OCI-LY7 (cell line): ENCODE data around the gene CD247. TPM values are rescaled to one million over a fixed set of nuclear protein-coding genes. Genes with fewer than 3 reads are reported as not detected.
"Not testable (repeated sequence)": the region's sequence is repeated elsewhere in the genome, so short reads cannot be mapped to it uniquely, and the experiment has no call there.

Experiments used
- BruUV-seq: library from RNA; stranded (reverse); fragments of 400-500 nt; replicated peaks from 2 replicates; lab custom pipeline; 2021; lab: Mats Ljungman, UMichigan
- CTCF ChIA-PET: fragments of 300-600 bp; sonication (Branson Sonifier 250); formaldehyde crosslinking; loops from one replicate; lab custom pipeline; 2022; ENCODE audit warnings: antibody characterized with exemption; ENCODE audit not compliant: unreplicated experiment; lab: Charles Lee
- POLR2A ChIA-PET: fragments of 300-600 bp; sonication (Branson Sonifier 250); formaldehyde crosslinking; loops from one replicate; lab custom pipeline; 2022; ENCODE audit warnings: antibody characterized with exemption; lab: Charles Lee
- DNase-seq: peaks from one replicate; pipeline ENCODE4 v3.0.0-alpha.2; 2015; ENCODE audit warnings: low spot score
- H2AFZ ChIP-seq: fragments of 200-600 bp; sonication (generic), shearing (Covaris generic); 2 replicates; pipeline ENCODE4 v1.6.1; 2014; ENCODE audit warnings: mild to moderate bottlenecking, antibody characterized with exemption, low read length, moderate library complexity
- H3K27ac ChIP-seq: fragments of 200-600 bp; sonication (generic); 2 replicates; pipeline ENCODE4 v1.5.1; 2014; ENCODE audit warnings: mixed run types, low read depth, mild to moderate bottlenecking, moderate library complexity, low read length, inconsistent platforms; ENCODE audit not compliant: poor library complexity, severe bottlenecking
- H3K36me3 ChIP-seq: fragments of 200-600 bp; sonication (generic); 2 replicates; pipeline ENCODE4 v1.6.1; 2014; ENCODE audit warnings: mild to moderate bottlenecking, antibody characterized with exemption, low read length, moderate library complexity, mixed read lengths; ENCODE audit not compliant: insufficient read depth
- H3K4me1 ChIP-seq: fragments of 200-600 bp; sonication (generic); 2 replicates; pipeline ENCODE4 v1.5.1; 2014; ENCODE audit warnings: mild to moderate bottlenecking, low read length; ENCODE audit not compliant: insufficient read depth, poor library complexity, severe bottlenecking
- H3K4me2 ChIP-seq: fragments of 200-600 bp; sonication (generic); 2 replicates; pipeline ENCODE4 v1.6.1; 2014; ENCODE audit warnings: mild to moderate bottlenecking, low read length
- H3K4me3 ChIP-seq: fragments of 200-600 bp; sonication (generic); 2 replicates; pipeline ENCODE4 v1.5.1; 2014; ENCODE audit warnings: mild to moderate bottlenecking, low read depth, low read length; ENCODE audit not compliant: poor library complexity, severe bottlenecking
- H3K79me2 ChIP-seq: fragments of 200-600 bp; sonication (generic); 2 replicates; pipeline ENCODE4 v1.6.1; 2016; ENCODE audit warnings: low read depth, mild to moderate bottlenecking, low read length, moderate library complexity, mixed read lengths; ENCODE audit not compliant: insufficient read depth
- H3K9me2 ChIP-seq: fragments of 200-600 bp; sonication (generic); 2 replicates; pipeline ENCODE4 v1.6.1; 2016; ENCODE audit warnings: mild to moderate bottlenecking, low read length, mixed read lengths; ENCODE audit not compliant: insufficient read depth
- H3K9me3 ChIP-seq: fragments of 200-600 bp; sonication (generic); 2 replicates; pipeline ENCODE4 v1.6.1; 2014; ENCODE audit warnings: mild to moderate bottlenecking, mixed run types, low read length, mixed read lengths
- H4K20me1 ChIP-seq: fragments of 200-600 bp; sonication (generic); 2 replicates; pipeline ENCODE4 v1.6.1; 2014; ENCODE audit warnings: mild to moderate bottlenecking, antibody characterized with exemption, low read length, moderate library complexity, mixed read lengths; ENCODE audit not compliant: insufficient read depth
- CTCF ChIP-seq: fragments of 200-600 bp; sonication (generic); conservative IDR thresholded peaks from 2 replicates; pipeline ENCODE4 v1.5.1; 2014; ENCODE audit warnings: mild to moderate bottlenecking, antibody characterized with exemption, low read length, moderate library complexity, mixed read lengths
- EZH2phosphoT487 ChIP-seq: fragments of 200-600 bp; sonication (generic); IDR thresholded peaks from 2 replicates; pipeline ENCODE4 v1.6.1; 2018; ENCODE audit warnings: low read depth, borderline replicate concordance, mild to moderate bottlenecking, mixed run types, antibody characterized with exemption, low read length, moderate library complexity, mixed read lengths
- intact Hi-C: fragments of 100-400 bp; cut with micrococcal nuclease; formaldehyde crosslinking; loops from one replicate; pipeline ENCODE4 v1.10.0; 2022; ENCODE audit not compliant: unreplicated experiment
- total RNA-seq, 2 experiments: library from RNA; depleted of rRNA in 1 of 2; stranded (reverse); fragments of >200 nt in 1 of 2; shearing (Covaris generic) in 1 of 2; gene quantifications; 2 replicates each; pipeline ENCODE4 v1.2.3, GENCODE V29; 2014 to 2022

The CD247 gene
- total RNA-seq, 2 experiments from 2014 or later: 1.6 to 2.2 TPM

GRCh38 chr1:167555971-167556714 lies 37.8 kb upstream of the CD247 start:
- peak overlapping the region; percentile 26; the same call in 1 of the 2 replicates for H2AFZ ChIP-seq
- H3K4me2 ChIP-seq: peak overlapping the region; percentile 33
- H3K4me1 ChIP-seq: peaks cover 37% of the 10 kb centered on the region
- ChIA-PET POLR2A (interaction anchor here (0.5 to 2.0 kb wide), 5 partner anchors 7 to 407 kb away, joined by 3 to 8 read pairs (median 4); partner anchors contain the start of gene POU2F1), CTCF (interaction anchor here (0.6 to 1.1 kb wide), 4 partner anchors 7 to 77 kb away, joined by 3 to 7 read pairs (median 3); no protein-coding TSS in a partner anchor)
- BruUV-seq: no TSS peak
- TF ChIP-seq CTCF (peak; percentile 98), EZH2phosphoT487 (no peak)
- H3K27ac ChIP-seq: peak overlapping the region; percentile 2
- H3K9me2 ChIP-seq: no peaks in the 10 kb centered on the region
- intact Hi-C loops: loop anchor here (1.0 to 5.0 kb wide), 2 partner anchors 132 to 246 kb away; no protein-coding TSS in a partner anchor
- peak; percentile 86 for DNase-seq
- no peaks in the 10 kb centered on the region for H3K9me3 ChIP-seq
- H3K36me3 ChIP-seq: no peaks in the 10 kb centered on the region
- H3K79me2 ChIP-seq: peaks cover 19% of the 10 kb centered on the region
- no peak overlapping the region for H3K4me3 ChIP-seq
- H4K20me1 ChIP-seq: no peaks in the 10 kb centered on the region

DNA sequence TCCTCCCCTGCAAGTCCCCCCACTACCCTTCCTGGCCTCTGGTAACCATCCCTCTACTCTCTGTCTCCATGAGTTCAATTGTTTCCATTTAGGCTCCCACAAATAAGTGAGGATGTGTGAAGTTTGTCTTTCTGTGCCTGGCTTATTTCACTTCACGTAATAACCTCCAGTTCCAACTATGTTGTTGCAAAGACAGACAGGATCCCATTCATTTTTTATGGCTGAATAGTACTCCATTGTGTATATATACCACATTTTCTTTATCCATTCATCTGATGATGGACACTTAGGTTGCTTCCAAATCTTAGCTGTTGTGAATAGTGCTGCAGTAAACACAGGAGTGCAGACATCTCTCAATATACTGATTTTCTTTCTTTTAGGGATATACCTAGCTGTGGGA lies 36.7 kb upstream of the CD247 start:
- POLR2A ChIA-PET: interaction anchor here (0.6 to 1.0 kb wide), 4 partner anchors 10 to 335 kb away, joined by 3 to 8 read pairs (median 4); partner anchors contain the start of gene POU2F1
- BruUV-seq: not testable (repeated sequence)

GRCh38 chr1:167554028-167554779 lies 35.9 kb upstream of the CD247 start:
- Histone ChIP-seq H2AFZ (peak overlapping the region; percentile 96), H3K79me2 (peaks cover 25% of the 10 kb centered on the region), H3K27ac (peak overlapping the region; percentile 40), H3K36me3 (no peaks in the 10 kb centered on the region), H3K9me3 (no peaks in the 10 kb centered on the region), H3K4me3 (peak overlapping the region; percentile 84), H4K20me1 (no peaks in the 10 kb centered on the region), H3K4me1 (peaks cover 50% of the 10 kb centered on the region), H3K9me2 (no peaks in the 10 kb centered on the region), H3K4me2 (peak overlapping the region; percentile 93)
- no peak for TF ChIP-seq CTCF
- TF ChIP-seq EZH2phosphoT487: no peak
- CTCF ChIA-PET: interaction anchor here (0.6 to 1.4 kb wide), 5 partner anchors 9 to 14 kb away, joined by 3 to 6 read pairs (median 4); no protein-coding TSS in a partner anchor
- intact Hi-C loops: no loop called here
- no TSS peak for BruUV-seq
- POLR2A ChIA-PET: interaction anchor here (0.6 to 2.5 kb wide), 16 partner anchors 10 to 415 kb away, joined by 3 to 22 read pairs (median 3); partner anchors contain the start of gene POU2F1
- no peak for DNase-seq

More for the DNA sequence above, 36.7 kb upstream of the CD247 start:
- H2AFZ ChIP-seq, DNase-seq, H3K27ac ChIP-seq, H4K20me1 ChIP-seq, H3K9me2 ChIP-seq, H3K36me3 ChIP-seq, H3K4me3 ChIP-seq, H3K4me2 ChIP-seq, H3K9me3 ChIP-seq: not testable (repeated sequence)
- intact Hi-C loops: loop anchor here (5.0 kb wide), 1 partner anchor 247 kb away; no protein-coding TSS in a partner anchor
- CTCF ChIA-PET: interaction anchor here (0.6 to 1.1 kb wide), 4 partner anchors 8 to 76 kb away, joined by 3 to 7 read pairs (median 3); no protein-coding TSS in a partner anchor
- Histone ChIP-seq H3K4me1 (peaks cover 48% of the 10 kb centered on the region), H3K79me2 (peaks cover 25% of the 10 kb centered on the region)
